AG08395 (cell line): ENCODE results near the gene OR2A14.
"Not testable (repeated sequence)": the region's sequence is repeated elsewhere in the genome, so short reads cannot be mapped to it uniquely, and the experiment has no call there.

ENCODE experiments used
- DNase-seq: peaks from one replicate; pipeline ENCODE4 v3.0.0; 2012; ENCODE audit warnings: mixed read lengths, low spot score

Gene OR2A14

GRCh38 chr7:144148224-144148827 is 25.4 kb downstream of the OR2A14 start:
- DNase-seq: no peak

DNA sequence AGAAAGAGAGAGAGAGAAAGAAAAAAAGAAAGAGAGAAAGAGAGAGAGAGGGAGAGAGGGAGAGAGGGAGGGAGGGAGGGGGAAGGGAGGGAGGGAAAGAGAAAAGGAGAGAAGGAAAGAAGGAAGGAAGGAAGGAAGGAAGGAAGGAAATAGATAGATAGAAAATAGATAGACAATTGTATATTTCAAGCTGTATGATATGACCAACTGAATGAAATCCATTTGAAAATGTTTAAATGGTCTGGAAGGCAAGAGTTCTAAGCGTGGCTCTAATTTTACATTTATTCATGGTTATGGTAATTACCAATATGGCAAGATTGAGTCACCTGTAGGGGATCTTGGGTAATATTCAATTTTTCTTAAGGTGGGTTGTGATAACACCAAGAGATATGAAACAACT is 35.9 kb downstream of the OR2A14 start:
- no peak for DNase-seq

DNA sequence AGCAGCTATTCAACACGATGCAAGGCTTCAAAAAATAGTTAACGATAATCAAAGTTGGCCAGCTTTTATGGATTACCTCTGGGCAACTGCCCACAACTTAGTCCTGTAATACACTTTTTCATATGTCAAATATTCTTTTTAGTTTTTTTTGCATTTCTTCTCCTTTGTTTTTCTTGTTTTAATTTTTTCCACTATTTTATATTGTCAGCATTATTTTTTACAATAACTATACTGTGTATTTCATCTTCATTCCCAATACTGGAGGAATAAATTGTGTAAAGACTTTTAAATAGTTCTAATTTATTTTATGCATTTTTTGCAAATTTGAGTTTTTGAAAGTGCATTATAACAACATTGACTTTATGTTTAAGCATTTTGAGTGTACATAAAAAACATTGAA is 41.8 kb downstream of the OR2A14 start:
- no peak for DNase-seq

DNA sequence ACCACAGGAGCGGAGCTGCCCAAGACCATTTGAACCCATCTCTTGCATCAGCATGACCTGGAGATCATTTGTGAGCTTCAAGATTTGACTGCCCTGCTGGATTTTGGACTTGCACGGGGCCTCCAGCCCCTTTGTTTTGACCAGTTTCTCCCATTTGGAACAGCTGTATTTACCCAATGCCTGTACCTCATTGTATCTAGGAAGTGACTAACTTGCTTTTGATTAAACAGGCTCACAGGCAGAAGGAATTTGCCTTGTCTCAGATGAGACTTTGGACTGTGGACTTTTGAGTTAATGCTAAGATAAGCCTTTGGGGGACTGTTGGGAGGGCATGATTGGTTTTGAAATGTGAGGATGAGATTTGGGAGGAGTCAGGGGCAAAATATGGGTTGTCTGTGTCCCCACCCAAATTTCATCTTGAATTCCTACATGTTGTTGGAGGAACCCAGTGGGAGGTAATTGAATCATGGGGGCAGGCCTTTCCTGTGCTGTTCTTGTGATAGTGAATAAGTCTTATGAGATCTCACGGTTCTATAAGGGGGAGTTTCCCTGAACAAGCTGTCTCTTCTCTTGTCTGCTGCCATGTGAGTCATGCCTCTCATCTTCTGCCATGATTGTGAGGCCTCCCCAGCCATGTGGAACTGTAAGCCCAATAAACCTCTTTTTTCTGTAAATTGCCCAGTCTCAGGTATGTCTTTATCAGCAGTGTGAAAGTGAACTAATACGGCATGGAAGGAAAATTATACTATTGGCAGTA is 48.8 kb downstream of the OR2A14 start:
- not testable (repeated sequence) for DNase-seq

GRCh38 chr7:144174613-144175012 is 51.6 kb downstream of the OR2A14 start:
- no peak for DNase-seq

DNA sequence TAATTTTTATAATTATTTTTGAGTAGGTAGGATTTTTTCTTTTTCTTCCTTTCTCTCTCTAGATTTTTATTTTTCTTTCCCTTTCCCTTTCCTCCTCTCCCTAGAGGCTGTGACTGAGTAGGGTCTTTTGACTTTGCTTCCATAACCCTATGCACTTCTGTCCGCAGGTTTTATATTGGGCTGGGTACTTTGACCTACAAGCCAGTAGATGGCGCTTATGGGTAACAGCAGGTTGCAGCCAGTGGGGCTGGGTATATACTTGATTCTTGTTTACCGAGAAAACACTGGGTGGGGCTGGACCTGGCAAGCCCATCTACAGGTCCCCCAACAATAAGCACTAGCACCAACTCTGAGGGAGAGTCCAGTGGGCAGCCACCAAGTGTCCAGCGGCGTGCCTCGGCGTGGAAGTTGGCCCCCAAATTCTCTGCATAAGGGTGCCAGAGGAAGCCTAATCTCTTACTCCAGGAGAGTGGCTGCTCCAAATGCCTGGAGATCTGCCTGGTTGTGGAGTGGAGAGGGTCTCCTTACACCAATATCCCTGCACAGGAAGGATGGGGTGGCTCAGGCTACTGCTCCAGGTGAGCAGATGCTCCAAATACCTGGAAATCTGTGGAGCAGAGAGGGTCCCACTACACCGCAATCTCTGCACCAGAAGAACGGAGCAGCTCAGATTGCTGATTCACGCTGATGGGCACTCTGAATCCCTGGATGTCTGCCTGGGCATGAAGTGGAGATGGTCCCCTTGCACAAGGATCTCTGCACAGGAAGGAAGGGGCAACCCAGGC is 55.6 kb downstream of the OR2A14 start:
- not testable (repeated sequence) for DNase-seq

DNA sequence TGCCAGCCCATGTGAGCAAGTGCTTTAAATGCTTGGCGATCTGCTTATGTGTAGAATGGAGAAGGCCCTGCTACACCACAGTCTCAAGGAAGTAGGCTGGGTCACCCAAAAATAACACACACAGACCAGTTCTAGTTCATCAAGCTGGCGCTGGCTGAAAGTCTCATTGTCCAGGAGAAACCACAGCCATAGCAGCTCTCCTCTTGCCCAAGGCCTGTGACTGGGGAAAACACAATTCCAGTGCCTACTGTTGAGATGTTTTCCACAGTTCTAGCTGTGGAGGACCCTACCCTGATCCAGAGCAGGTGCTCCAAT is 56.1 kb downstream of the OR2A14 start:
- not testable (repeated sequence) for DNase-seq
